Gastrocnemius medialis (tissue), 4 donors: ENCODE results near the gene ZNF576.
A peak's percentile ranks its signal among the peaks of the same experiment; 100 is the strongest.

Experiments used
- POLR2A ChIP-seq, 2 donors: fragments of 450-650 bp; IDR thresholded peaks; one replicate each; pipeline ENCODE4 v1.6.1; 2017; ENCODE audit warnings: antibody characterized with exemption in 2 of 2, mild to moderate bottlenecking in 2 of 2, moderate library complexity in 2 of 2
- TF ChIP-seq, protein P1 (sequence below), 5 experiments: fragments of 450-650 bp in 3 of 5; fragments of 200-600 bp in 2 of 5; sonication (generic) in 2 of 5; IDR thresholded peaks in 4 of 5; conservative IDR thresholded peaks in 1 of 5; 1 replicate in 4 of 5; 2 replicates in 1 of 5; pipeline ENCODE4 v1.5.1; 2016 to 2019; ENCODE audit warnings: antibody characterized with exemption in 5 of 5, mild to moderate bottlenecking in 3 of 5, moderate library complexity in 3 of 5

DNA sequence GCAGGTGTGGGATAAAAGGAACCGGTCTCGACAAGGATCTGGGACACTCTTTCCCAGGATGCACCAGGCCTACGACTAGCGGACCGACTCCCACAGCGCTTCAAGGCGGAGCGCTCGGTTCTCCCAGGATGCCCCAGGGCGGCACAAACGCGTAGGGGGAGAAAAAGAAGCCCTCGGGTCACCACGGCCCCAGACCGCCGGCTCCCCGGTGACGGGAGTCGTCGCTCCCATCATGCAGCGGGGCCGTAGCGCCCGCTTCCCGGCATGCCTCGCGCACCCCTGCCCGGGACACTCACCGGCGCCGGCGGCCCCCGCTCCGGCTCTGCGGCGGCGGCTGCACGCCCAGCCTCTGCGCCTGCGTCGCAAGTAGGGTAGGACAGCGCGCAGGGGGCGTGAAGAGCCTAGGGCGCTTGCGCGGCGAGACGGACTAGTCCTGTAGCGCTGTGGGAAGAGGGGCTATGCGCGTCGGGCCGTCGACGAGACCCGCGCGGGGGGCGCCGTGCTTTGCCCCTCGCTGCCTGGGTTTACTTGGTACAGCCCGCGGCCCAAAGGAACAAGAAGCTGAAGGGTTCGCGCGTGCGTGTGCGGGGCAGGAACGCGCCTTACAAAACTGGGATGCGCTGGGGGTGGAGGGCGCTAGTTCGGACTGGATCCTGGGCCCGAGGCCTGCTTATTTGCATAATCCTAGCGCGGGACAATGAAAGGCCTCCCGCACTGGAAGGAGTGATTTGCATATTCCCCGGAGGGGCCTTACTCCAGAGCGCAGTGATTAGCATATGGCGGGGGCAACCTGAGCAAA, 23.1 kb downstream of the ZNF576 start, which contains the start of gene ZNF428:
- TF ChIP-seq, protein P1, sequence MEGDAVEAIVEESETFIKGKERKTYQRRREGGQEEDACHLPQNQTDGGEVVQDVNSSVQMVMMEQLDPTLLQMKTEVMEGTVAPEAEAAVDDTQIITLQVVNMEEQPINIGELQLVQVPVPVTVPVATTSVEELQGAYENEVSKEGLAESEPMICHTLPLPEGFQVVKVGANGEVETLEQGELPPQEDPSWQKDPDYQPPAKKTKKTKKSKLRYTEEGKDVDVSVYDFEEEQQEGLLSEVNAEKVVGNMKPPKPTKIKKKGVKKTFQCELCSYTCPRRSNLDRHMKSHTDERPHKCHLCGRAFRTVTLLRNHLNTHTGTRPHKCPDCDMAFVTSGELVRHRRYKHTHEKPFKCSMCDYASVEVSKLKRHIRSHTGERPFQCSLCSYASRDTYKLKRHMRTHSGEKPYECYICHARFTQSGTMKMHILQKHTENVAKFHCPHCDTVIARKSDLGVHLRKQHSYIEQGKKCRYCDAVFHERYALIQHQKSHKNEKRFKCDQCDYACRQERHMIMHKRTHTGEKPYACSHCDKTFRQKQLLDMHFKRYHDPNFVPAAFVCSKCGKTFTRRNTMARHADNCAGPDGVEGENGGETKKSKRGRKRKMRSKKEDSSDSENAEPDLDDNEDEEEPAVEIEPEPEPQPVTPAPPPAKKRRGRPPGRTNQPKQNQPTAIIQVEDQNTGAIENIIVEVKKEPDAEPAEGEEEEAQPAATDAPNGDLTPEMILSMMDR (IDR thresholded peaks at IDR 0.05 in 4 of 5, conservative IDR thresholded peaks at IDR 0.05 in 1 of 5) = no peak
- peak; percentile 75 to 77 for TF ChIP-seq POLR2A (IDR thresholded peaks at IDR 0.05)
